GM12873 (cell line): ENCODE results near the gene C15orf40.

ENCODE experiments used
- CTCF ChIP-seq: IDR thresholded peaks from 2 replicates; pipeline ENCODE4 v1.5.1; 2012; ENCODE audit warnings: low read depth, mild to moderate bottlenecking, moderate library complexity, low read length, control low read depth; ENCODE audit not compliant: insufficient read depth; ENCODE audit errors: missing control alignments

Gene C15orf40

GRCh38 chr15:82986442-82986780, 25.0 kb downstream of the C15orf40 start:
- TF ChIP-seq CTCF = no peak

- no peak for TF ChIP-seq CTCF
Observed at GRCh38 chr15:82985688-82986441, 25.6 kb downstream of the C15orf40 start, which contains the start of gene RAMAC. RAMAC (plus strand) TSS chr15:82986210; CDS start chr15:82989019, 2,809 bp downstream.

GRCh38 chr15:82980981-82981380, 30.5 kb downstream of the C15orf40 start:
- no peak for TF ChIP-seq CTCF

- no peak for TF ChIP-seq CTCF
Observed at GRCh38 chr15:82979726-82980125, 31.7 kb downstream of the C15orf40 start.

GRCh38 chr15:82978438-82978837, 33.0 kb downstream of the C15orf40 start:
- no peak for TF ChIP-seq CTCF

GRCh38 chr15:82977076-82977475, 34.4 kb downstream of the C15orf40 start:
- TF ChIP-seq CTCF = no peak

GRCh38 chr15:82972990-82973389, 38.4 kb downstream of the C15orf40 start:
- no peak for TF ChIP-seq CTCF
